Aorta (tissue), 4 donors: Measurements from ENCODE around the gene SLC7A8. TPM values are rescaled to one million over a fixed set of nuclear protein-coding genes. Genes with fewer than 3 reads are reported as not detected.

ENCODE experiments used
- polyA plus RNA-seq, 2 donors: library from polyadenylated mRNA; stranded (reverse); fragments of 200-250 nt; gene quantifications; one replicate each; pipeline ENCODE4 v1.2.3, GENCODE V29; 2013
- total RNA-seq, 2 donors: library from RNA; stranded (reverse); fragmentation: NEBNext Ultra II Directional; extraction: Animal tissue kit (Norgen Biotek cat#: 25700); gene quantifications; one replicate each; pipeline ENCODE4 v1.2.1, GENCODE V29; 2021
- donor health status: healthy with polysubstance abuse.
- donor health status: Bipolar disorder and iron deficiency.
- donor health status: DM: no; HTN: no; CAD: no.
- donor health status: DM: yes; HTN: yes; CAD: no.

The SLC7A8 gene
- total and polyA plus RNA-seq, 4 donors, result 8.9 to 31.4 (median 15.5) TPM

Other genes with a start within 250 kb of the SLC7A8 start
- 10 to 100 TPM; 19.7 to 33.9 TPM for gene HAUS4, start 226.6 kb downstream of the SLC7A8 start, total RNA-seq
- gene HAUS4, start 226.6 kb downstream of the SLC7A8 start, polyA plus RNA-seq, result 10 to 100 TPM; 39.5 to 62.7 TPM
- gene AJUBA, start 201.1 kb downstream of the SLC7A8 start, total RNA-seq, result 10 to 100 TPM; 12.9 to 16.2 TPM
- 1 to 10 TPM; 2.2 to 3.8 TPM for gene AJUBA, start 201.1 kb downstream of the SLC7A8 start, polyA plus RNA-seq
- 1 to 10 TPM; 5.5 to 8.6 TPM for gene C14orf93, start 173.5 kb downstream of the SLC7A8 start, total RNA-seq
- 10 to 100 TPM in 1 of 2 donors, 1 to 10 TPM in 1; 8.8 to 11.0 TPM for gene C14orf93, start 173.5 kb downstream of the SLC7A8 start, polyA plus RNA-seq
- 10 to 100 TPM; 67.7 to 68.4 TPM for gene PSMB5, start 148.8 kb downstream of the SLC7A8 start, total RNA-seq
- 100 to 1,000 TPM; 103 to 116 TPM for gene PSMB5, start 148.8 kb downstream of the SLC7A8 start, polyA plus RNA-seq
- not detected for gene PSMB11, start 141.4 kb downstream of the SLC7A8 start, total RNA-seq
- gene PSMB11, start 141.4 kb downstream of the SLC7A8 start, polyA plus RNA-seq, result not detected
- 10 to 100 TPM in 1 of 2 donors, 1 to 10 TPM in 1; 3.4 to 11.4 TPM for gene CDH24, start 126.1 kb downstream of the SLC7A8 start, total RNA-seq
- 1 to 10 TPM in 1 of 2 donors, not detected in 1; 4.1 TPM for gene CDH24, start 126.1 kb downstream of the SLC7A8 start, polyA plus RNA-seq
- gene ACIN1, start 88.5 kb downstream of the SLC7A8 start, total RNA-seq, result 100 to 1,000 TPM; 134 to 183 TPM
- gene ACIN1, start 88.5 kb downstream of the SLC7A8 start, polyA plus RNA-seq, result 100 to 1,000 TPM in 1 of 2 donors, 10 to 100 TPM in 1; 34.1 to 147 TPM
- 10 to 100 TPM; 37.6 to 41.4 TPM for gene C14orf119, start 88.2 kb downstream of the SLC7A8 start, total RNA-seq
- 10 to 100 TPM; 27.8 to 32.2 TPM for gene C14orf119, start 88.2 kb downstream of the SLC7A8 start, polyA plus RNA-seq
- under 1 TPM in 1 of 2 donors, not detected in 1; 0.18 TPM for gene CIROP, start 78.7 kb downstream of the SLC7A8 start, total RNA-seq
- gene CIROP, start 78.7 kb downstream of the SLC7A8 start, polyA plus RNA-seq, result not detected
- under 1 TPM; 0.29 to 0.33 TPM for gene CEBPE, start 64.4 kb downstream of the SLC7A8 start, total RNA-seq
- gene CEBPE, start 64.4 kb downstream of the SLC7A8 start, polyA plus RNA-seq, result under 1 TPM in 1 of 2 donors, not detected in 1; 0.13 TPM
- not detected for gene RNF212B, start 54.3 kb upstream of the SLC7A8 start, total RNA-seq
- not detected for gene RNF212B, start 54.3 kb upstream of the SLC7A8 start, polyA plus RNA-seq
- gene HOMEZ, start 102.5 kb upstream of the SLC7A8 start, total RNA-seq, result 10 to 100 TPM in 1 of 2 donors, 1 to 10 TPM in 1; 5.8 to 10.6 TPM
- gene HOMEZ, start 102.5 kb upstream of the SLC7A8 start, polyA plus RNA-seq, result 1 to 10 TPM; 1.9 to 2.9 TPM
- 10 to 100 TPM in 1 of 2 donors, 1 to 10 TPM in 1; 9.3 to 13.8 TPM for gene PPP1R3E, start 119.2 kb upstream of the SLC7A8 start, total RNA-seq
- gene PPP1R3E, start 119.2 kb upstream of the SLC7A8 start, polyA plus RNA-seq, result 10 to 100 TPM in 1 of 2 donors, 1 to 10 TPM in 1; 4.9 to 13.3 TPM
- 10 to 100 TPM; 68.6 to 70.7 TPM for gene BCL2L2, start 123.2 kb upstream of the SLC7A8 start, total RNA-seq
- 100 to 1,000 TPM in 1 of 2 donors, 10 to 100 TPM in 1; 66.1 to 114 TPM for gene BCL2L2, start 123.2 kb upstream of the SLC7A8 start, polyA plus RNA-seq
- 100 to 1,000 TPM; 106 to 139 TPM for gene PABPN1, start 137.8 kb upstream of the SLC7A8 start, total RNA-seq
- gene PABPN1, start 137.8 kb upstream of the SLC7A8 start, polyA plus RNA-seq, result 100 to 1,000 TPM in 1 of 2 donors, 10 to 100 TPM in 1; 57.0 to 226 TPM
- gene SLC22A17, start 169.2 kb upstream of the SLC7A8 start, total RNA-seq, result 10 to 100 TPM; 25.8 to 47.8 TPM
- gene SLC22A17, start 169.2 kb upstream of the SLC7A8 start, polyA plus RNA-seq, result 10 to 100 TPM in 1 of 2 donors, 1 to 10 TPM in 1; 7.5 to 85.8 TPM
- gene EFS, start 181.5 kb upstream of the SLC7A8 start, total RNA-seq, result 10 to 100 TPM; 19.7 to 24.5 TPM
- gene EFS, start 181.5 kb upstream of the SLC7A8 start, polyA plus RNA-seq, result 10 to 100 TPM in 1 of 2 donors, 1 to 10 TPM in 1; 5.5 to 36.7 TPM
- gene IL25, start 189.1 kb upstream of the SLC7A8 start, total RNA-seq, result not detected
- not detected for gene IL25, start 189.1 kb upstream of the SLC7A8 start, polyA plus RNA-seq
- 1 to 10 TPM in 1 of 2 donors, not detected in 1; 4.1 TPM for gene CMTM5, start 193.4 kb upstream of the SLC7A8 start, total RNA-seq
- gene CMTM5, start 193.4 kb upstream of the SLC7A8 start, polyA plus RNA-seq, result 1 to 10 TPM in 1 of 2 donors, under 1 TPM in 1; 0.50 to 1.5 TPM
- gene MYH6, start 224.6 kb upstream of the SLC7A8 start, total RNA-seq, result not detected
- gene MYH6, start 224.6 kb upstream of the SLC7A8 start, polyA plus RNA-seq, result 10 to 100 TPM in 1 of 2 donors, under 1 TPM in 1; 0.67 to 11.5 TPM